ENCODE data around the gene CDKL4. TPM values are rescaled to one million over a fixed set of nuclear protein-coding genes. Genes with fewer than 3 reads are reported as not detected.

CDKL4 gene
- 0.78 and 3.3 TPM in 2 replicates for total RNA-seq

DNA sequence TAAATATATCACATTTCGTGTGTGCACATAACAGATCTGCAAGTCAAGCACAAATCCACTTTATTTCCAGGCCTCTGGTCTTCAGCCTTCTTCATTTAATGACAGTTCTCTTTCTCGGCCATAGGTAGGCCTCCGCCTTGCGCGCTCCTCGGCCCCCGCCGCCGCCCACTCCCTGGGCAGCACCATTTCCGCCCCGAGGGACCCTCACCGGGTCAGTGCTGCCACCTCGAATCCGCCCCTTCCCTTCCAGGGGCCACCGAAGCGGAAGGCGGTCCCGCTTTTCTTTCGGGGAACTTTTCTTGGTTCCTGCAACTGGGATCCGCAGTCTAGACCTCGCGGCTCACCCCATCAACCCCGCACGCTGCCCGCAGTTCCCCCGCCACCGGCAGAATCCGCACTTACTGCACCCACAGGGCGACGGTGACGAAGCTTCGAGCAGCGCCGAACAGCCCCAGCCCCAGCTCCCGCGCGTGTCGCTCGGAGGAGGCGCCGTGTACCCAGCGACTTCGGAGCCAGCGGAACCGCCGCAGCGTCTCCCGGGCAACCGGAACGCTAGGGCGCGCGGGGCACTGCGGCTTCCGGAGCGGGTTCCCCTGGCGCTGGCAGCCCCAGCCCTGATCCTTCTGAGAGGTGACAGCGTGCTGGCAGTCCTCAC lies at the start of gene CDKL4:
CDKL4 (minus strand) TSS at position 502 of the 655 bp plus-strand sequence.

Other genes starting within 250 kb of the CDKL4 start
- 19.6 and 51.3 TPM in 2 replicates for gene SOS1, start 122.9 kb downstream of the CDKL4 start, total RNA-seq
- gene MAP4K3, start 193.3 kb upstream of the CDKL4 start, total RNA-seq, result 50.2 and 180 TPM in 2 replicates

Data from smooth muscle cell of the umbilical artery (primary cell).